MCF 10A (cell line): ENCODE results near the gene KIRREL3. TPM values are rescaled to one million over a fixed set of nuclear protein-coding genes. Genes with fewer than 3 reads are reported as not detected.

Source experiments
- BruUV-seq: library from RNA; stranded (reverse); fragments of 400-500 nt; replicated peaks from 2 replicates; lab custom pipeline; 2021; lab: Mats Ljungman, UMichigan
- CTCF ChIA-PET: fragments of 300-600 bp; sonication (Branson Sonifier 250); formaldehyde crosslinking; extraction: SDS; loops from one replicate; lab custom pipeline; 2021; ENCODE audit warnings: antibody characterized with exemption, inconsistent platforms; lab: Yijun Ruan, JAX
- POLR2A ChIA-PET: fragments of 300-600, 350-650 bp; sonication (Branson Sonifier 250); formaldehyde crosslinking; extraction: SDS; loops from one replicate; lab custom pipeline; 2020; ENCODE audit warnings: antibody characterized with exemption, inconsistent platforms; lab: Yijun Ruan, JAX
- DNase-seq: peaks from one replicate; pipeline ENCODE4 v3.0.0-alpha.2; 2018; ENCODE audit not compliant: unreplicated experiment
- H3K27ac Mint-ChIP-seq: one replicate; pipeline ENCODE4 v1.8.0; 2022; ENCODE audit warnings: mild to moderate bottlenecking, low read depth, mixed read lengths; ENCODE audit not compliant: unreplicated experiment
- H3K27me3 Mint-ChIP-seq: one replicate; pipeline ENCODE4 v1.8.0; 2022; ENCODE audit warnings: mixed read lengths; ENCODE audit not compliant: insufficient read depth, unreplicated experiment
- H3K36me3 Mint-ChIP-seq: one replicate; pipeline ENCODE4 v1.8.0; 2022; ENCODE audit warnings: mild to moderate bottlenecking, moderate library complexity, mixed read lengths; ENCODE audit not compliant: insufficient read depth, unreplicated experiment
- H3K4me1 Mint-ChIP-seq: one replicate; pipeline ENCODE4 v1.8.0; 2022; ENCODE audit warnings: mixed read lengths; ENCODE audit not compliant: insufficient read depth, unreplicated experiment
- H3K4me3 Mint-ChIP-seq: one replicate; pipeline ENCODE4 v1.8.0; 2022; ENCODE audit warnings: mild to moderate bottlenecking, moderate library complexity, mixed read lengths; ENCODE audit not compliant: unreplicated experiment
- H3K9me3 Mint-ChIP-seq: one replicate; pipeline ENCODE4 v1.8.0; 2022; ENCODE audit warnings: mixed read lengths; ENCODE audit not compliant: unreplicated experiment
- CTCF ChIP-seq: fragments of 200-600 bp; IDR thresholded peaks from one replicate; pipeline ENCODE4 v1.8.0; 2022; ENCODE audit warnings: antibody characterized with exemption, mild to moderate bottlenecking; ENCODE audit not compliant: unreplicated experiment
- intact Hi-C: fragments of 100-400 bp; cut with micrococcal nuclease; formaldehyde crosslinking; loops from 2 replicates; pipeline ENCODE4 v1.14.1; 2022
- total RNA-seq: library from RNA; stranded (reverse); gene quantifications from 2 replicates; pipeline ENCODE4 v1.2.3, GENCODE V29; 2022

Gene KIRREL3
- total RNA-seq, 1 experiment from 2014 or later: not detected

DNA sequence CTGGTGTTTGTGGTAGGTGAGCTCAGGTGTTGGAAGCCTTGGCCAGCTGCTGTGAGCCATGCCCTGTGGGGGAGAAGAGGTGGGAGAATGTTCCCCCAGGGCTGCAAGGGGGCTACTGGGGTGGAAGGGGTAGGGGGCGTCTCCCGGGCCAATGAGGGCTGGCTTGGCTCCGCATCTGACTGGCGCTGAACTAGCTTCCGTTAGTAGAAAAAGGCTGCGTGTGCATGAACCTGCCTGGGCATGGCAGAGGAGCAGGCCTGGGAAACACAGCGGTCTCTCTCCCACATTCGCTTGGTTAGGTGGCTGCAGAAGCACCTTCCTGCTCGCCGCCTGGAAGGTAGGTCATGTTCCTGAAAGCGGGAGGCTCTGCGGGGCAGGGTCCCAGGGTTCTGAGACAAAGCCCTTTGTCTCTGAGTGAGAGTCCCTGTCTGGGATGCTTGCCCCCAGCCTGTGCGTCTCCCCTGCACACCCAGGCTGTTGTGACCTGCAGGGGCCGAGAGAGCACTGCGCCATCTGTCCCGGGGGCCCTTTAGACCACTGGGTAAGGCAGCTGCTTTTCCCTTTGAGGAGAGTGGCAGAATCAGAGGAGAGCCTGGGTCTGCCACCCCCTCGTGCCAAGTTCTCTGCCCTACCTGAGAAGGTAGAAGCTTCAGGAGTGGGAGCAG, 466.3 kb downstream of the KIRREL3 start:
- no peak for DNase-seq

GRCh38 chr11:126533560-126533959, 467.0 kb downstream of the KIRREL3 start:
- Mint-ChIP-seq H3K4me1 (no peaks in the 10 kb centered on the region), H3K27me3 (no peaks in the 10 kb centered on the region), H3K36me3 (no peaks in the 10 kb centered on the region), H3K9me3 (no peaks in the 10 kb centered on the region), H3K27ac (no peak overlapping the region), H3K4me3 (no peak overlapping the region)
- no peak for DNase-seq
- ChIA-PET POLR2A (no interaction called here), CTCF (interaction anchor here (0.6 to 0.9 kb wide), 2 partner anchors 53 to 174 kb away, joined by 3 read pairs; no protein-coding TSS in a partner anchor)
- intact Hi-C loops: no loop called here
- no TSS peak for BruUV-seq
- TF ChIP-seq CTCF: no peak

More for the DNA sequence above, 466.3 kb downstream of the KIRREL3 start:
- Mint-ChIP-seq H3K9me3 (no peaks in the 10 kb centered on the region), H3K4me3 (no peak overlapping the region), H3K36me3 (no peaks in the 10 kb centered on the region), H3K4me1 (no peaks in the 10 kb centered on the region), H3K27ac (peak overlapping the region; percentile 32), H3K27me3 (no peaks in the 10 kb centered on the region)
- no peak for TF ChIP-seq CTCF
- intact Hi-C loops: no loop called here
- ChIA-PET CTCF (interaction anchor here (0.6 kb wide), 1 partner anchor 173 kb away, joined by 3 read pairs; no protein-coding TSS in a partner anchor), POLR2A (no interaction called here)
- no TSS peak for BruUV-seq

- no peak for TF ChIP-seq CTCF
- Mint-ChIP-seq H3K9me3 (no peaks in the 10 kb centered on the region), H3K4me1 (no peaks in the 10 kb centered on the region), H3K36me3 (no peaks in the 10 kb centered on the region), H3K27ac (no peak overlapping the region), H3K27me3 (no peaks in the 10 kb centered on the region), H3K4me3 (no peak overlapping the region)
- ChIA-PET CTCF (no interaction called here), POLR2A (no interaction called here)
- intact Hi-C loops: no loop called here
- no peak for DNase-seq
- no TSS peak for BruUV-seq
Measured at GRCh38 chr11:126530416-126530815, 470.2 kb downstream of the KIRREL3 start.

GRCh38 chr11:126529037-126529436, 471.5 kb downstream of the KIRREL3 start:
- peaks cover 6% of the 10 kb centered on the region for H3K27me3 Mint-ChIP-seq
- CTCF ChIA-PET: no interaction called here
- POLR2A ChIA-PET: no interaction called here
- no TSS peak for BruUV-seq
- no peak for TF ChIP-seq CTCF
- H3K4me3 Mint-ChIP-seq: no peak overlapping the region
- no peak for DNase-seq
- H3K27ac Mint-ChIP-seq: no peak overlapping the region
- H3K9me3 Mint-ChIP-seq: no peaks in the 10 kb centered on the region
- H3K36me3 Mint-ChIP-seq: no peaks in the 10 kb centered on the region
- intact Hi-C loops: no loop called here
- H3K4me1 Mint-ChIP-seq: no peaks in the 10 kb centered on the region
